ENCODE data around the gene MIS18A.

DNA sequence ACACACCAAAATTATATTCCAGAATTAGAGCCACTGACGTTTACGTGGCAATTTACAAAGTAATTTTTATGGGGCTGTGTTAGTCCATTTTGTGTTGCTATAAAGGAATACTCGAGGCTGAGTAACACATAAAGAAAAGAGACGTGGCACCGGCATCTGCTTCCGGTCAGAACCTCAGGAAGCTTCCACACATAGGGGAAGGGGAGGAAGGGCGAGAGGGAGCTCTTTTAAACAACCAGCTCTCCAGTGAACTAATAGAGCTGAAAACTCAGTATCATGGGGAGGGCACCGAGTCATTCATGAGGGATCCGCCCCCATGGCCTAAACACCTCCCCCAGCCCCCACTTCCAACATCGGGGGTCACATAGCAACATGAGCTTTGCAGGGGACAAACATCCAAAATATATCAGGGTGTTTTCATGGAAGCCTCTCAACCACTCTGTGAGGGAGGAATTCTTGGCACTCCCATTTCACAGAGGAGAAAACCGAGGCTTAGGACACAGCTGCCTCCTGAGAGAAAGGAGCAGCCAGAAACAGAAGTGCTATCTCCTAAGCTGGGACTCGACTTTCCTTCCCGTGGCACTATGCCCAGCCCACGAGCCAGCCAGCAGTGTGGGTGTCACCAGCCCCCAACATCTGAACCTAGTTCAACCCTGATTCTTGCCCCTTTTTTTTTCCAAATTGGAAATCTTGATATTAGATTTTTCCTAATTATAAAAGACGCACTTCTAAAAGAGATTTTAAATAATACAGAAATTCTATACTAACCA lies 29.2 kb downstream of the MIS18A start:
- TF ChIP-seq, protein P1, sequence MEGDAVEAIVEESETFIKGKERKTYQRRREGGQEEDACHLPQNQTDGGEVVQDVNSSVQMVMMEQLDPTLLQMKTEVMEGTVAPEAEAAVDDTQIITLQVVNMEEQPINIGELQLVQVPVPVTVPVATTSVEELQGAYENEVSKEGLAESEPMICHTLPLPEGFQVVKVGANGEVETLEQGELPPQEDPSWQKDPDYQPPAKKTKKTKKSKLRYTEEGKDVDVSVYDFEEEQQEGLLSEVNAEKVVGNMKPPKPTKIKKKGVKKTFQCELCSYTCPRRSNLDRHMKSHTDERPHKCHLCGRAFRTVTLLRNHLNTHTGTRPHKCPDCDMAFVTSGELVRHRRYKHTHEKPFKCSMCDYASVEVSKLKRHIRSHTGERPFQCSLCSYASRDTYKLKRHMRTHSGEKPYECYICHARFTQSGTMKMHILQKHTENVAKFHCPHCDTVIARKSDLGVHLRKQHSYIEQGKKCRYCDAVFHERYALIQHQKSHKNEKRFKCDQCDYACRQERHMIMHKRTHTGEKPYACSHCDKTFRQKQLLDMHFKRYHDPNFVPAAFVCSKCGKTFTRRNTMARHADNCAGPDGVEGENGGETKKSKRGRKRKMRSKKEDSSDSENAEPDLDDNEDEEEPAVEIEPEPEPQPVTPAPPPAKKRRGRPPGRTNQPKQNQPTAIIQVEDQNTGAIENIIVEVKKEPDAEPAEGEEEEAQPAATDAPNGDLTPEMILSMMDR (conservative IDR thresholded peaks at IDR 0.05), result no peak
- TF ChIP-seq EZH2 (IDR thresholded peaks at IDR 0.05; ENCODE audit: low read depth), result no peak
